H1 (cell line): ENCODE results near the gene OLFML2B. TPM values are rescaled to one million over a fixed set of nuclear protein-coding genes. Genes with fewer than 3 reads are reported as not detected.

Source experiments
- CTCF ChIA-PET: fragments of 300-600 bp; sonication (Branson Sonifier 250); formaldehyde crosslinking; loops from one replicate; lab custom pipeline; 2021; ENCODE audit not compliant: partially characterized antibody; lab: Charles Lee
- POLR2A ChIA-PET: fragments of 300-600 bp; sonication (Branson Sonifier 250); formaldehyde crosslinking; loops from one replicate; lab custom pipeline; 2021; ENCODE audit warnings: inconsistent platforms; ENCODE audit not compliant: partially characterized antibody; lab: Charles Lee
- DNase-seq, 2 experiments: peaks; one replicate each; pipeline versions ENCODE4 v3.0.0 to v3.0.0-alpha.2; 2010 to 2022; ENCODE audit warnings: low spot score in 2 of 2, low read depth in 1 of 2, mixed read lengths in 1 of 2
- FAIRE-seq: peaks from 2 replicates; lab custom pipeline; 2011; peaks lifted over from hg19 to GRCh38; lab: Jason Lieb, UNC
- H2AFZ ChIP-seq: 2 replicates; pipeline ENCODE4 v1.8.1; 2012; ENCODE audit warnings: low read length, inconsistent platforms
- H2AK5ac ChIP-seq: 2 replicates; pipeline ENCODE4 v1.6.1; 2013; ENCODE audit warnings: low read depth, low read length
- H2BK120ac ChIP-seq: replicated peaks from 2 replicates; pipeline ENCODE3; 2013; ENCODE audit warnings: low read depth, low read length, inconsistent platforms
- H2BK12ac ChIP-seq: 2 replicates; pipeline ENCODE4 v1.6.1; 2013; ENCODE audit warnings: low read depth, low read length
- H2BK15ac ChIP-seq: 2 replicates; pipeline ENCODE4 v1.6.1; 2013; ENCODE audit warnings: low read length
- H2BK20ac ChIP-seq: 2 replicates; pipeline ENCODE4 v1.6.1; 2013; ENCODE audit warnings: low read length
- H2BK5ac ChIP-seq: 2 replicates; pipeline ENCODE4 v1.6.1; 2013; ENCODE audit warnings: low read depth, low read length
- H3K14ac ChIP-seq: 2 replicates; pipeline ENCODE4 v1.6.1; 2013; ENCODE audit warnings: inconsistent platforms; ENCODE audit not compliant: insufficient read length
- H3K18ac ChIP-seq: 2 replicates; pipeline ENCODE4 v1.6.1; 2013; ENCODE audit warnings: low read length; ENCODE audit errors: extremely low read depth
- H3K23ac ChIP-seq: 2 replicates; pipeline ENCODE4 v1.6.1; 2013; ENCODE audit warnings: inconsistent platforms; ENCODE audit not compliant: insufficient read length
- H3K23me2 ChIP-seq: 2 replicates; pipeline ENCODE4 v1.6.1; 2013; ENCODE audit warnings: low read depth, low read length
- H3K27ac ChIP-seq: 2 replicates; pipeline ENCODE4 v1.6.1; 2011; ENCODE audit warnings: low read depth, low read length, inconsistent platforms
- H3K27me3 ChIP-seq, 4 experiments: replicated peaks in 1 of 4; 1 replicate in 1 of 4; 2 replicates in 3 of 4; pipeline versions ENCODE4 v1.6.1 to v1.8.1; 2011 to 2013; ENCODE audit warnings: low read length in 3 of 4, mild to moderate bottlenecking in 3 of 4, inconsistent platforms in 2 of 4, mixed read lengths in 2 of 4, moderate library complexity in 1 of 4; ENCODE audit not compliant: control insufficient read depth in 3 of 4, insufficient read depth in 3 of 4; ENCODE audit errors: extremely low read depth in 1 of 4
- H3K36me3 ChIP-seq, 4 experiments: 2 replicates each; pipeline versions ENCODE4 v1.6.1 to v1.8.1; 2011 to 2013; ENCODE audit warnings: mild to moderate bottlenecking in 4 of 4, low read length in 3 of 4, moderate library complexity in 2 of 4, control low read depth in 1 of 4, inconsistent platforms in 1 of 4; ENCODE audit not compliant: insufficient read depth in 4 of 4, control insufficient read depth in 2 of 4
- H3K4ac ChIP-seq: replicated peaks from 2 replicates; pipeline ENCODE3; 2013; ENCODE audit warnings: low read length, low read depth, mixed read lengths, inconsistent platforms; ENCODE audit not compliant: insufficient read length
- H3K4me1 ChIP-seq, 4 experiments: replicated peaks in 1 of 4; 1 replicate in 1 of 4; 2 replicates in 3 of 4; pipeline versions ENCODE4 v1.6.1 to v1.8.1; 2011 to 2013; ENCODE audit warnings: low read length in 3 of 4, inconsistent platforms in 2 of 4, mixed read lengths in 1 of 4; ENCODE audit not compliant: insufficient read depth in 4 of 4, control insufficient read depth in 3 of 4
- H3K4me2 ChIP-seq, 2 experiments: 2 replicates each; pipeline versions ENCODE4 v1.6.1 to v1.8.1; 2011 to 2013; ENCODE audit warnings: low read depth in 2 of 2, low read length in 2 of 2, control low read depth in 1 of 2, inconsistent platforms in 1 of 2, mild to moderate bottlenecking in 1 of 2; ENCODE audit not compliant: insufficient read depth in 1 of 2
- H3K4me3 ChIP-seq, 4 experiments: fragments of 200-600, 300-600 bp in 1 of 4; sonication (generic), shearing (Covaris generic), sonication (Bioruptor Twin) in 1 of 4; 2 replicates each; pipeline versions ENCODE4 v1.5.1 to v1.8.1; 2011 to 2016; ENCODE audit warnings: low read length in 4 of 4, low read depth in 3 of 4, control low read depth in 2 of 4, inconsistent platforms in 2 of 4, mild to moderate bottlenecking in 2 of 4, mixed read lengths in 1 of 4, moderate library complexity in 1 of 4; ENCODE audit not compliant: insufficient read depth in 2 of 4; ENCODE audit errors: extremely low read depth in 1 of 4
- H3K56ac ChIP-seq: replicated peaks from 2 replicates; pipeline ENCODE3; 2013; ENCODE audit warnings: low read depth, mild to moderate bottlenecking, mixed read lengths, low read length, inconsistent platforms; ENCODE audit not compliant: insufficient read length
- H3K79me1 ChIP-seq: 2 replicates; pipeline ENCODE4 v1.6.1; 2013; ENCODE audit warnings: low read depth, low read length, control low read depth
- H3K79me2 ChIP-seq, 2 experiments: 2 replicates each; pipeline versions ENCODE4 v1.6.1 to v1.8.1; 2012 to 2013; ENCODE audit warnings: low read length in 2 of 2, mild to moderate bottlenecking in 2 of 2, inconsistent platforms in 1 of 2; ENCODE audit not compliant: insufficient read depth in 2 of 2, control insufficient read depth in 1 of 2
- H3K9ac ChIP-seq, 4 experiments: replicated peaks in 1 of 4; 1 replicate in 1 of 4; 2 replicates in 3 of 4; pipeline versions ENCODE4 v1.6.1 to v1.8.1; 2011 to 2013; ENCODE audit warnings: low read depth in 3 of 4, low read length in 3 of 4, control low read depth in 2 of 4, mild to moderate bottlenecking in 2 of 4, moderate library complexity in 2 of 4, inconsistent platforms in 1 of 4; ENCODE audit errors: extremely low read depth in 1 of 4
- H3K9me3 ChIP-seq, 2 experiments: 2 replicates each; pipeline versions ENCODE4 v1.6.1 to v1.8.1; 2012 to 2013; ENCODE audit warnings: mild to moderate bottlenecking in 2 of 2, moderate library complexity in 2 of 2, control low read depth in 1 of 2, inconsistent platforms in 1 of 2, low read depth in 1 of 2, low read length in 1 of 2, mixed read lengths in 1 of 2; ENCODE audit not compliant: insufficient read depth in 2 of 2
- H4K20me1 ChIP-seq, 2 experiments: replicated peaks in 1 of 2; 2 replicates each; pipeline versions ENCODE3 to v1.8.1; 2011 to 2013; ENCODE audit warnings: inconsistent platforms in 2 of 2, low read length in 2 of 2, mild to moderate bottlenecking in 1 of 2; ENCODE audit not compliant: insufficient read depth in 2 of 2, control insufficient read depth in 1 of 2
- H4K5ac ChIP-seq: 2 replicates; pipeline ENCODE4 v1.6.1; 2013; ENCODE audit warnings: low read length, low read depth, mixed read lengths, inconsistent platforms; ENCODE audit not compliant: insufficient read length
- H4K8ac ChIP-seq: 2 replicates; pipeline ENCODE4 v1.8.0; 2013; ENCODE audit warnings: mild to moderate bottlenecking, moderate library complexity, low read length, inconsistent platforms; ENCODE audit not compliant: insufficient read depth; ENCODE audit errors: extremely low read depth
- H4K91ac ChIP-seq: replicated peaks from 2 replicates; pipeline ENCODE3; 2013; ENCODE audit warnings: low read length, mixed read lengths, inconsistent platforms; ENCODE audit not compliant: insufficient read length
- CTBP2 ChIP-seq: IDR thresholded peaks from 2 replicates; pipeline ENCODE4 v1.7.0; 2011; ENCODE audit warnings: borderline replicate concordance, mild to moderate bottlenecking, moderate library complexity, mixed read lengths, low read length; ENCODE audit not compliant: insufficient read depth, insufficient read length
- EZH2 ChIP-seq: fragments of 200-600 bp; sonication (generic); IDR thresholded peaks from 2 replicates; pipeline ENCODE4 v1.7.1; 2012; ENCODE audit warnings: low read depth, mild to moderate bottlenecking, moderate library complexity, low read length, inconsistent platforms; ENCODE audit not compliant: severe bottlenecking
- HDAC2 ChIP-seq, 2 experiments: fragments of 300-600 bp in 1 of 2; sonication (generic) in 1 of 2; IDR thresholded peaks; 2 replicates each; pipeline ENCODE4 v1.6.1; 2011 to 2012; ENCODE audit warnings: low read depth in 2 of 2, low read length in 2 of 2, mild to moderate bottlenecking in 2 of 2, moderate library complexity in 2 of 2, borderline replicate concordance in 1 of 2, inconsistent platforms in 1 of 2
- MAFK ChIP-seq: IDR thresholded peaks from 2 replicates; pipeline ENCODE4 v1.6.1; 2012; ENCODE audit warnings: low read depth, mild to moderate bottlenecking, improper control_type of control experiment, low read length
- POLR2AphosphoS5 ChIP-seq: IDR thresholded peaks from 2 replicates; pipeline ENCODE4 v1.6.1; 2011; ENCODE audit warnings: low read depth, low read length
- RXRA ChIP-seq: IDR thresholded peaks from 2 replicates; pipeline ENCODE4 v1.6.1; 2011; ENCODE audit warnings: low read depth, mild to moderate bottlenecking, low read length, moderate library complexity; ENCODE audit not compliant: insufficient read depth
- SP1 ChIP-seq: IDR thresholded peaks from 2 replicates; pipeline ENCODE4 v1.6.1; 2011; ENCODE audit warnings: low read depth, low read length
- SUZ12 ChIP-seq: fragments of 200-600 bp; sonication (generic); IDR thresholded peaks from 2 replicates; pipeline ENCODE4 v1.6.1; 2012; ENCODE audit warnings: mild to moderate bottlenecking, inconsistent platforms, low read length, moderate library complexity, mixed read lengths
- WGBS, 2 experiments: shearing (Covaris generic) in 1 of 2; methylation state at CpG; one replicate each; pipeline versions ENCODE4 v1.1.6 to v1.1.7; 2013 to 2015; ENCODE audit warnings: low lambda C conversion rate in 2 of 2, mixed read lengths in 2 of 2, inconsistent platforms in 1 of 2, low coverage in 1 of 2, missing lambda C conversion rate in 1 of 2; ENCODE audit not compliant: insufficient replicate concordance in 2 of 2, insufficient coverage in 1 of 2, insufficient read length in 1 of 2; ENCODE audit errors: extremely low coverage in 1 of 2, missing lambda C conversion rate in 1 of 2; 5-methylcytosine and 5-hydroxymethylcytosine counted together
- polyA plus RNA-seq, 7 experiments: library from polyadenylated mRNA; depleted of rRNA in 3 of 7; stranded (reverse) in 5 of 7; unstranded in 2 of 7; fragments of >200 nt in 5 of 7; fragments of 200-250 nt in 2 of 7; gene quantifications; 1 replicate in 5 of 7; 2 replicates in 1 of 7; 4 replicates in 1 of 7; pipeline versions ENCODE4 v1.2.1 to v1.2.3, GENCODE V29; 2011 to 2013; ENCODE audit warnings: missing spikeins in 2 of 7, mixed read lengths in 2 of 7
- total RNA-seq: library from RNA; stranded (reverse); fragmentation: NEBNext Ultra II Directional; extraction: Animal tissue kit (Norgen Biotek cat#: 25700); gene quantifications from 2 replicates; pipeline ENCODE4 v1.2.1, GENCODE V29; 2021
- TF ChIP-seq, protein P1 (sequence below): IDR thresholded peaks from 2 replicates; pipeline ENCODE4 v1.6.1; 2012; ENCODE audit warnings: inconsistent platforms

The OLFML2B gene
- total and polyA plus RNA-seq, 2 of the 8 experiments (the other 6 are each of a cell fraction or from before 2014, with no cell fraction given) = 6.5 to 10.4 TPM

DNA sequence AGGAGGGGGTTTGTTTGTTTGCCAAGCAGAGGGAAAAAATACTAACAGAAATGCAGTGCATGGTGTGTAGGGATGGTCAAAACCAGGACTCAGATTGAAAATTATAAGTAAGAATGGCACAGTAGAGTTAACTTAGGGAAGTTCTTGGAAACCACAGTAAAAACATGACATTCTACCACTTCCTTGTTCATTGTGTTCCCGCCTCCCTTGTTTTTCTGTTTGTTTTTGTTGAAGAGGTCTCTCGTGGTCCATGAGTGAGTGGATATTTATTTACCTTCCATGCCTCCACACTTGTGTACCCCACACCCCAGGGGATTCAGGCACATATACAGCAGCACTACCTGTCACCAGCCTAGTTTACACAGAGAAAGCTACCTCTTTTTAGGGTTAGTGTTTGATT is 69.6 kb downstream of the OLFML2B start:
- Histone ChIP-seq H2BK5ac (no peak overlapping the region), H3K27ac (no peak overlapping the region), H3K4me2 (no peak overlapping the region), H3K9me3 (no peaks in the 10 kb centered on the region), H3K36me3 (no peaks in the 10 kb centered on the region), H3K18ac (no peak overlapping the region), H3K56ac (no peak overlapping the region), H2AK5ac (no peak overlapping the region), H3K4ac (no peak overlapping the region), H3K27me3 (no peaks in the 10 kb centered on the region), H3K9ac (no peak overlapping the region), H2BK120ac (no peak overlapping the region), H2AFZ (no peak overlapping the region), H3K23ac (no peak overlapping the region), H2BK12ac (no peak overlapping the region), H4K20me1 (no peaks in the 10 kb centered on the region), H3K23me2 (no peaks in the 10 kb centered on the region), H4K91ac (no peak overlapping the region), H3K4me3 (no peak overlapping the region), H3K4me1 (no peaks in the 10 kb centered on the region), H4K8ac (no peak overlapping the region), H3K79me1 (no peaks in the 10 kb centered on the region), H3K14ac (no peak overlapping the region), H4K5ac (no peak overlapping the region), H3K79me2 (no peaks in the 10 kb centered on the region), H2BK15ac (no peak overlapping the region), H2BK20ac (no peak overlapping the region)
- 87% methylated on average over 2 of the region's 2 CpGs; no CpG with 5 or more reads in 1 of the 2 experiments for WGBS, 2 experiments
- no peak for FAIRE-seq
- no peak for DNase-seq
- TF ChIP-seq POLR2AphosphoS5 (no peak), SP1 (no peak), EZH2 (no peak), SUZ12 (no peak), RXRA (no peak), MAFK (no peak), HDAC2 (IDR thresholded peaks at IDR 0.05; ENCODE audit: borderline replicate concordance in 1 of 2, low read depth in 2 of 2, low read length in 2 of 2) (no peak), CTBP2 (no peak)
- TF ChIP-seq, protein P1, sequence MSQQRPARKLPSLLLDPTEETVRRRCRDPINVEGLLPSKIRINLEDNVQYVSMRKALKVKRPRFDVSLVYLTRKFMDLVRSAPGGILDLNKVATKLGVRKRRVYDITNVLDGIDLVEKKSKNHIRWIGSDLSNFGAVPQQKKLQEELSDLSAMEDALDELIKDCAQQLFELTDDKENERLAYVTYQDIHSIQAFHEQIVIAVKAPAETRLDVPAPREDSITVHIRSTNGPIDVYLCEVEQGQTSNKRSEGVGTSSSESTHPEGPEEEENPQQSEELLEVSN = no peak
- ChIA-PET POLR2A (interaction anchor here (1.2 kb wide), 1 partner anchor 15 kb away, joined by 3 read pairs; no protein-coding TSS in a partner anchor), CTCF (interaction anchor here (1.2 to 1.8 kb wide), 4 partner anchors 10 to 162 kb away, joined by 3 to 6 read pairs (median 4); no protein-coding TSS in a partner anchor)
